Stimulated activated CD4-positive, alpha-beta T cell treated with anti-CD3 and anti-CD28 coated beads, TNF-alpha, amount 100 ng/mL, for 24 hours (primary cell): ENCODE results near the gene NIPAL1.

Experiments used
- DNase-seq, 3 experiments: peaks; one replicate each; pipeline ENCODE4 v3.0.0-alpha.2; 2020; ENCODE audit warnings: low read depth in 3 of 3

The NIPAL1 gene

DNA sequence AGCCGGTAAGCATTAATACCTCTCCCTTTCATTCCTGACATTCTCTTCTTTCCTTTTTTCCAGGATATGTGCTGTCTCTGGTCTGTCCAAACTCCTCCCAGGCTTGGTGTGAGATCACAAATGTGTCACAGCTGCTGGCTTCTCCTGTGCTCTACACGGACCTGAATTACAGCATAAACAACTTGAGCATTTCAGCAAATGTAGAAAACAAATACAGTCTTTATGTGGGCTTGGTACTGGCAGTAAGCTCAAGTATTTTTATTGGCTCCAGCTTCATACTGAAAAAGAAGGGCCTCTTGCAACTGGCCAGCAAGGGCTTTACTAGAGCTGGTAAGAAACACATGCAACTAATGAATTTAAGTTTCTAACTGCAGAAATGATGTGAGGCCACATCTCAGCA is 8.4 kb downstream of the NIPAL1 start:
- DNase-seq = no peak

DNA sequence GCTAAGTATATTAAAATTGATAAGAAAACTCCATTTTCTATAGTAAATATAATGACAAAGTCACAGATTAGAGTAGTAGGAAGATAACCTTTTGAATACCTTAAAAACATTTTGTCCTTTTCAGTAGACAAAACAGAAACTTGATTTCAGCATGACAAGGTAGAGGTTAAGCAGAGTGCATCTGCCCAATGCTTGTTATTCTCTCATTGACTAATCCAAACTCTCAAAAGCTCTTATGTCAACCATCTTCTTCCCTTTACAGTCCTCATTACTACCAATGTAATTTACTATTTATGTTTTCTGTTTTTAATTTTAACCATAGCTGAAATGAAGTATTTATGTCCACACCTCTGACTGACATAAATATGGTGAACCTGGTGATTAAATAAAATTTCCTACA is 11.1 kb downstream of the NIPAL1 start:
- DNase-seq = no peak

GRCh38 chr4:48028696-48029095 is 12.1 kb downstream of the NIPAL1 start:
- DNase-seq = no peak

GRCh38 chr4:48030470-48030869 is 13.9 kb downstream of the NIPAL1 start:
- no peak for DNase-seq

GRCh38 chr4:48031802-48032525 is 15.4 kb downstream of the NIPAL1 start:
- DNase-seq = no peak

- DNase-seq = no peak
Observed at GRCh38 chr4:48032721-48033120, 16.1 kb downstream of the NIPAL1 start.

DNA sequence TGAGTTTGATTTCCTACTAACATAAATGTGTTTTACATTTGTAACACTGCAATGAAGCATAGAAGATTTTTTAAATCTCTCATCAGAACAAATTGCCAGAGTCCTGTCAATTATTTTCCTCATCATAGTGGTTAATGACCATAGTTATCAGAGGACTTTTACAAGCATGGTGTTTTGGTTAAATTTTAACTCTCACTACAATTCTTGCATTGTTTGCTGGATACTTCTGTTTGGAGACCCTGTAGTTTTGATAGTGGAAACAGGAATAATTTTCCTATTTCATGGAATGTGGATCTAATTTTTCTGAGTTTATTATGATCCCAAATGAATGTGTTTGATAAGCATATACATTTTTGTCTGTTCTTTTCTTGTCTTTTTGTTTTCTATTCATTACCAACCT is 16.8 kb downstream of the NIPAL1 start:
- DNase-seq = no peak

- peak; percentile 34 to 54 (median 51) for DNase-seq
Observed at GRCh38 chr4:48033825-48034413, 17.3 kb downstream of the NIPAL1 start.

GRCh38 chr4:48035952-48036351 is 19.4 kb downstream of the NIPAL1 start:
- no peak for DNase-seq

GRCh38 chr4:48037117-48037462 is 20.5 kb downstream of the NIPAL1 start:
- DNase-seq = no peak

DNA sequence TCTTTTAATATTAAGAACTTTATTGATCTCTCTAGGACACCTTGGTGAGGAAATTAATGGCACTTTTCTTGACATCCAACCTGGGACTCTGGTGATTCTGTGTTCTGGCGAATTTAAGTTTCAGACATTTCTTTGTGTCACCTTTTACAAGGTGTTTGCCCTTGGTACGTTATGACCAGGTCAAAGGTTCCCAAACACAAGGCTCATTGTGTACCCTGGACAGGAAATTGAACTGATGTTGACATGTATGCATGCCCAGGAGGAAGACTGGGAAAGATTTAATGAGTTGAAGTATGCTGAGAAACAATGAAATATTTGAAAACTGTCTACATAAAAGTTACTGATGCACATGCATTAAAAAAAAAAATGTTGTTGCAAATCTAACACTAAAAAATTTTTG is 22.1 kb downstream of the NIPAL1 start:
- no peak for DNase-seq

DNA sequence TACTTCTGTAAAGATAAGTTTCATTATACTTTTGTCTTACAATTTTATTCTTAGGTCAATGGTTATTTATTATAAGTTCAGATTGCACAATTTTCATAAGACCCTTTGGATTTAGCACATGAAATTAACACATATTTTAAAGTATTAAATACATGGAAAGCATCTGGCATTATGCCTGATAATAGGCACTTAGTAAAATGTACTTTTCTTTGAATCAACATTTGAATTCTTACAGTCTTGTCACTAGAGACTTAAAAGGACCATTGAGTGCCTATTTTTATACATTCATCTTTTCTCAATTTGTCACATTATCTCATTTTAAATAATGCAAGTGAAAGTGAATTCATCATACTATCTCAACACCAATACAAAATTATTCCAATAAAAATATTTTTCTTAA is 23.0 kb downstream of the NIPAL1 start:
- no peak for DNase-seq

- DNase-seq = peak in 1 of 3 experiments; percentile 51
Observed at GRCh38 chr4:48041535-48042137, 25.1 kb downstream of the NIPAL1 start.

GRCh38 chr4:48042979-48043461 is 26.4 kb downstream of the NIPAL1 start:
- DNase-seq = no peak

DNA sequence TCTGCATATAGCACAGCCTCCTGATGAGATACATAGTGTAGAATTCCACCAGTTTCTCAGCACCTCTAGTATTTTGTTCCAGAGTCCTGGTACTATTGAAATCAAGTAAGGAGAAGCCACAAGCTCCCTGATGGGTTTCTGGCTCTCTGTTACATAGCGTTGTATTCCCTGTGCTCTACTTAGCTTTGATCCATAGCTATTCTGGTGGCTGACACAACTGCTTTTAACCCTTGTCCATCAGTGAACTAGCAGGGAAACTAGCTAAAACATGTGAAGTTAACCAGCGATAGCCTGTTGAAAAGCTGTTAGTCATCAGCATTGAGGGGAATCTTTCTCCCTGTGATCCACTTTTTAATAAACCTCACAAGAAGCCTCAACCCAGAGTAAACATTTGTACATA is 26.9 kb downstream of the NIPAL1 start:
- no peak for DNase-seq

GRCh38 chr4:48044298-48044697 is 27.7 kb downstream of the NIPAL1 start:
- no peak for DNase-seq

GRCh38 chr4:48046059-48046458 is 29.5 kb downstream of the NIPAL1 start:
- no peak for DNase-seq

DNA sequence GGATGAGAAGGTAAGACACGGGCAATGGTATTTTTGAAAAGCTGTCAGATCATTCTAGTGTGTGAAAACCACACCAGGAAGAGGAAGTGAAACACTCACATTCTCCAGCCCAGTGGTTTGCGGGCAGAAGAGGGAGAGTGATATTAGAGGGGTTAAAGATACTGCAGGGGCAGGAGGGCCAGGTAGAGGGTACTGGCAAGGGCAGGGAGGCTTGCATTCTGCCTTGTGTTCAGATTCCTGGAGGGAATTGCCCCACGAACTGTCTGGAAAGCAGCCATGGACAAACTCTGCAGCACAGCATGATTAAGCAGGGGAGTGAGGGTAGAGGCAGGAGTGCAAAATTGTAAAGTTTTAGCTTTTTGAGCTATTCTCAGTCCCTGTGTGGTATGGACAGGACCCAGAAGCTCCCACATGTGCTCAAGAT is 30.9 kb downstream of the NIPAL1 start:
- peak; percentile 54 to 79 (median 60) for DNase-seq

DNA sequence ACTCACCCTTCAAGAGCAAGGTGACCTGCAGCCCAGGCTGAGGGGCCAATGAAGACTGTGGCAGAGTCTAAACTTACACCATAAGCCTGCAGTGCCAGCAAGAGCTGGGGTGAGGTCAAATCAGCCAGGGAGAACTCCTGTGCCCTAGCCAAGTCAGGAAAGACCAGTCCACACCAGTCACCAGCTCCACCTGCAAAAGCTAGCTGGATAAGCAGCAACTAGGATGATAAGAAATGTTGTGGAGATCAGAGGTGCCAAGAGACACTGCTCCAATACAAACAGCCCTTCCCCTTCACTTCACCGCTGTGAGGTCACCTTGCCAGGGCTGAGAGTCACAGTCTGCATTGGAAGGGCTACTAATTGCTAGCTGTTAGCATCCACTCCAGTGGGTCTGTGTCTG is 31.3 kb downstream of the NIPAL1 start:
- no peak for DNase-seq

- DNase-seq = no peak
Observed at GRCh38 chr4:48049483-48049882, 32.9 kb downstream of the NIPAL1 start.

DNA sequence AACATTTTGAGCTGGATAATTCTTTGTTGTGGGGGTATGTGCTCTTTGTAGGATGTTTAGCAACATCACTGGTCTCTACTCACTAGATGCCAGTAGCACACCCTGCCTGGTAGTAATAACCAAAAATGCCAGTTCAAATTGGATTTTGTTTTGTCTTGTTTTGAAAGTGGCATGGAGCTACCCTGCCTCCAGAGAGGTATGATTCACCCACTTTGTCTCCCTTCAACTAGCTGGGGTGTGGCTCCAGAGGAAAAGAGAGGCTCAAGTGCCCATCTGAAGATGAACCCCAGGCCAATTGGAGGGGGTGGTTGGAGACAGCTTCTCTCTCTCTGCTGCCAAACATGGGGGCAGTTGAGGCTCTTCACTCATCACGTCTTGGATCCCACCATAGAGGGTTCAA is 34.5 kb downstream of the NIPAL1 start:
- no peak for DNase-seq

DNA sequence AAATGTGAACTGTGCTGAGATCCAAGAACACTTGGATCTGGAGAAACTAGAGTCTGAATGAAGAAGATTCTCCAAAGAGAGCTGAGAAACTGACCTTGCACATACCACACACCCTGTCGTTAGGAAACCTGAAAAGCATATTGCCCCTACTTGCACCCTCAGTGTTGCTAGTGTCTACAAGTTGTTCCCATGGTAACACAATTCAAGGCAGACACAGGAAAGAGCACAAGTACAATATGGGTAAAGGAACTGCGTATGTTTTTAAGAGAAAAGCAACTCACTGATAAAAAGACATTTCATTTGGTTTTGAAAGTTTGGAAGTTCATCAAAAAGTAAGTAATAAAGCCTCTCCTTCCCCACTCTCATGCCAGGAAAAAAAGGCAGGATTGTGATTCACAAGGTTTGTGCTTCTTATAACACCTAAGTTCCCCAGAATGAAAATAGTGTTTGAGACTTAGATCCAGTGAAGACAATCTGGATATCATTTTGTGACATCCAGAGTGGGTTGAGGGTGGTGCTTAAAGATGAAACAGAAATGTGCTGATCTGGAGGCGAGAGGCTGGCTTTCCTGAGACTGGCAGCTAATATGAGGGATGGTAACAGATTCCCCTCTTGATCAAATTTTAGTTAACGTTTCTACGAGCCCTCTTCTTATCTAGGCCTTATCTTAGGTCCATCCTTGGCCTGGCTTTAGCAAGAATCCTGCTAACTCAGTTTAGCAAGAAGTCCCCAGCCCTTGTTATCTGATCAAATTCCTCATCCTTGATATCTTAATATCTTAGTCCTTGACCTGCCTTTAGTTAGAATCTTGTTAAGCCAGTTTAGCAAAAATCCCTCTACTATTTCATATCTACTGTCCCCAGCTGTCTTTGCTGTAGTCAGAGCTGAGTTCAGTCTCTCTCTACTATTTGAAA is 42.3 kb downstream of the NIPAL1 start:
- DNase-seq = no peak
